Neural cell (in vitro differentiated cells): ENCODE results near the gene ZNF438. TPM values are rescaled to one million over a fixed set of nuclear protein-coding genes. Genes with fewer than 3 reads are reported as not detected.

Experiments
- H2AFZ ChIP-seq: fragments of 200-600, 300-800 bp; sonication (generic), shearing (Covaris generic); 2 replicates; pipeline ENCODE4 v1.6.0; 2014; ENCODE audit warnings: low read depth, mild to moderate bottlenecking, antibody characterized with exemption, low read length, moderate library complexity
- H3F3A ChIP-seq: fragments of 200-600 bp; shearing (Covaris generic); 2 replicates; pipeline ENCODE4 v1.6.1; 2016; ENCODE audit warnings: mild to moderate bottlenecking, moderate library complexity, mixed read lengths, antibody characterized with exemption, low read length; ENCODE audit not compliant: insufficient read depth, poor library complexity, severe bottlenecking
- H3K27ac ChIP-seq: fragments of 200-600, 300-800 bp; sonication (generic), shearing (Covaris generic); 2 replicates; pipeline ENCODE4 v1.5.1; 2014; ENCODE audit warnings: mild to moderate bottlenecking, low read length, moderate library complexity
- H3K27me3 ChIP-seq: fragments of 300-800, 200-600 bp; sonication (generic), shearing (Covaris generic); 2 replicates; pipeline ENCODE4 v1.6.0; 2014; ENCODE audit warnings: mild to moderate bottlenecking, low read depth, low read length, moderate library complexity; ENCODE audit not compliant: insufficient read depth
- H3K36me3 ChIP-seq: fragments of 300-800, 200-600 bp; sonication (generic), shearing (Covaris generic); 2 replicates; pipeline ENCODE4 v1.5.1; 2014; ENCODE audit warnings: mild to moderate bottlenecking, antibody characterized with exemption, low read length, moderate library complexity; ENCODE audit not compliant: insufficient read depth
- H3K4me2 ChIP-seq: fragments of 300-800, 200-600 bp; sonication (generic), shearing (Covaris generic); 2 replicates; pipeline ENCODE4 v1.6.0; 2014; ENCODE audit warnings: mild to moderate bottlenecking, low read length
- H3K4me3 ChIP-seq: fragments of 300-800, 200-600 bp; sonication (generic), shearing (Covaris generic); 2 replicates; pipeline ENCODE4 v1.5.1; 2014; ENCODE audit warnings: mild to moderate bottlenecking, low read length, moderate library complexity
- H3K79me2 ChIP-seq: fragments of 200-600 bp; shearing (Covaris generic); replicated peaks from 2 replicates; pipeline ENCODE4 v1.6.0; 2014; ENCODE audit warnings: mild to moderate bottlenecking, low read length, moderate library complexity; ENCODE audit not compliant: insufficient read depth
- H3K9ac ChIP-seq: fragments of 300-800, 200-600 bp; sonication (generic), shearing (Covaris generic); 2 replicates; pipeline ENCODE4 v1.6.1; 2016; ENCODE audit warnings: mild to moderate bottlenecking, low read length, mixed read lengths
- H3K9me2 ChIP-seq: fragments of 200-600 bp; shearing (Covaris generic); 2 replicates; pipeline ENCODE4 v1.6.1; 2016; ENCODE audit warnings: mild to moderate bottlenecking, low read length, mixed read lengths; ENCODE audit not compliant: insufficient read depth
- H3K9me3 ChIP-seq: fragments of 200-600, 300-800 bp; sonication (generic), shearing (Covaris generic); 2 replicates; pipeline ENCODE4 v1.6.1; 2016; ENCODE audit warnings: mild to moderate bottlenecking, mixed run types, low read length, moderate library complexity, mixed read lengths
- H4K20me1 ChIP-seq: fragments of 200-600 bp; shearing (Covaris generic); 2 replicates; pipeline ENCODE4 v1.6.1; 2016; ENCODE audit warnings: mild to moderate bottlenecking, mixed run types; ENCODE audit not compliant: insufficient read depth
- EP300 ChIP-seq: fragments of 450-650 bp; conservative IDR thresholded peaks from 2 replicates; pipeline ENCODE4 v1.6.1; 2014; ENCODE audit warnings: antibody characterized with exemption, mild to moderate bottlenecking, moderate library complexity; ENCODE audit not compliant: poor library complexity, severe bottlenecking
- EZH2 ChIP-seq: fragments of 200-600, 300-800 bp; shearing (Covaris generic), sonication (generic); IDR thresholded peaks from 2 replicates; pipeline ENCODE4 v1.6.1; 2014; ENCODE audit warnings: antibody characterized with exemption, low read length, borderline replicate concordance, mild to moderate bottlenecking; ENCODE audit not compliant: insufficient read depth, poor library complexity, severe bottlenecking
- MXI1 ChIP-seq: fragments of 450-650 bp; conservative IDR thresholded peaks from 2 replicates; pipeline ENCODE4 v1.6.1; 2014; ENCODE audit warnings: antibody characterized with exemption, mild to moderate bottlenecking; ENCODE audit not compliant: poor library complexity, severe bottlenecking
- POLR2AphosphoS5 ChIP-seq: IDR thresholded peaks from 2 replicates; pipeline ENCODE4 v1.6.1; 2012
- RAD21 ChIP-seq: fragments of 450-650 bp; conservative IDR thresholded peaks from 2 replicates; pipeline ENCODE4 v1.6.1; 2014; ENCODE audit warnings: antibody characterized with exemption, mild to moderate bottlenecking, moderate library complexity
- REST ChIP-seq: IDR thresholded peaks from 2 replicates; pipeline ENCODE4 v1.6.1; 2012; ENCODE audit warnings: borderline replicate concordance
- SMC3 ChIP-seq: fragments of 450-650 bp; conservative IDR thresholded peaks from 2 replicates; pipeline ENCODE4 v1.6.1; 2014; ENCODE audit warnings: antibody characterized with exemption, mild to moderate bottlenecking, moderate library complexity; ENCODE audit not compliant: poor library complexity
- TAF1 ChIP-seq: IDR thresholded peaks from 2 replicates; pipeline ENCODE4 v1.6.1; 2012; ENCODE audit warnings: low read depth
- polyA plus RNA-seq: library from polyadenylated mRNA; depleted of rRNA; stranded (reverse); fragments of >200 nt; gene quantifications from 2 replicates; pipeline ENCODE4 v1.2.3, GENCODE V29; 2014
- TF ChIP-seq, protein P1 (sequence below): fragments of 450-650 bp; IDR thresholded peaks from 2 replicates; pipeline ENCODE4 v1.5.1; 2014; ENCODE audit warnings: antibody characterized with exemption, mild to moderate bottlenecking, moderate library complexity; ENCODE audit not compliant: poor library complexity, severe bottlenecking

ZNF438 gene
- polyA plus RNA-seq, 1 donor from 2014 or later = 0.78 TPM

DNA sequence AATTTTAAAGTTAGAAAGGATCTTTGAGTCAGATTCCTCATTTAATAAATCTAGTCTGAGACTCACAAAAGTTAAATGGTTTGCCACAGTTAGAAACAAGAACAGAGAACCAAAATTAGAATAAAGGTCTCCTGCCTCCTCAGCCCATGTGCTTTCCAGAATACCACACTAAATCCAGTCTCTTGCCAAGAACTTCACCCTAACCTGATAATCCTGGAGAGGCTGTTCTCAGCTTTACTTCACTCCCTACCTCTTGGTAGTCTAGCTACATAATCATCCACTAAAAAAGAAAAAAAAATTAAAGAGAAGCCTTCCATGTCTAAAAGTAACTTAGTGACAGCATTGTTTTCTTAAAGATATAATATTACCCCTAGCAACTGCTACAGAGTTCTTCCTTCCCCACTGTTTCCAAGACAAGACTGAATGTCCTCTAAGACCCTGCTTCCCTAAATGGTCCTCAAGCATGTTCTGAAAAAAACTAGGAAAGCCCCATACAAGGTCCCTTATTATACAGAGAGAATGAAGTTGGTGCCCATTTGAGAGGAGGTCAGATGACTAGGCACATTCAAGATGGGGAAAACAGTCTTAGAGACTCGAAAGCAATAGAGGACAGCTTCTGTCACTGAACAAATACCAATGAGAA is 56.8 kb downstream of the ZNF438 start:
- no peak overlapping the region for H3K9ac ChIP-seq
- H3K27ac ChIP-seq = no peak overlapping the region
- H3K4me2 ChIP-seq = no peak overlapping the region
- no peaks in the 10 kb centered on the region for H4K20me1 ChIP-seq
- no peaks in the 10 kb centered on the region for H3K9me2 ChIP-seq
- no peaks in the 10 kb centered on the region for H3F3A ChIP-seq
- no peak overlapping the region for H2AFZ ChIP-seq
- H3K4me3 ChIP-seq = no peak overlapping the region
- no peaks in the 10 kb centered on the region for H3K27me3 ChIP-seq
- TF ChIP-seq SMC3 = no peak
- H3K36me3 ChIP-seq = no peaks in the 10 kb centered on the region
- no peaks in the 10 kb centered on the region for H3K79me2 ChIP-seq
- H3K9me3 ChIP-seq = no peaks in the 10 kb centered on the region

DNA sequence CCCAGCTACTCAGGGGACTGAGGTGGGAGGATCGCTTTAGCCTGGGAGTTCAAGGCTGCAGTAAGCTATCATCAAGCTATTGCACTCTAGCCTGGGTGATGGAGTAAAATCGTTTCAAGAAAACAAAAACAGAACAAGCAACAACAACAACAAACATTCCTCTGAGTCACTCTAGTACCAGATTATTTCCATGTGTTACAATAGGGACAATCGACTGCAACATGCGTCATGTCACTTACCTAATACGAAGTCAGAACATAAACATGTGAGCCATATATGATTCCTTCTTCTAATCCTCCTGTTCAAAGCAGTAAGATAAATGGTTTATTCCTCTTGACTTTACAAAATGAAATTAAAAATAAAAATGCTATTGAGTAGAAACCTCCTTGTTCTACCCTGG is 57.3 kb downstream of the ZNF438 start:
- Histone ChIP-seq H3K9me3 (no peaks in the 10 kb centered on the region), H3F3A (no peaks in the 10 kb centered on the region), H3K9me2 (no peaks in the 10 kb centered on the region), H3K27me3 (no peaks in the 10 kb centered on the region), H3K4me3 (no peak overlapping the region), H3K79me2 (no peaks in the 10 kb centered on the region), H3K36me3 (no peaks in the 10 kb centered on the region), H2AFZ (no peak overlapping the region), H3K9ac (no peak overlapping the region), H3K4me2 (no peak overlapping the region), H3K27ac (no peak overlapping the region), H4K20me1 (no peaks in the 10 kb centered on the region)
- no peak for TF ChIP-seq RAD21
- no peak for TF ChIP-seq MXI1
- TF ChIP-seq EP300 = no peak
- no peak for TF ChIP-seq REST
- no peak for TF ChIP-seq EZH2
- TF ChIP-seq POLR2AphosphoS5 = no peak
- TF ChIP-seq, protein P1, sequence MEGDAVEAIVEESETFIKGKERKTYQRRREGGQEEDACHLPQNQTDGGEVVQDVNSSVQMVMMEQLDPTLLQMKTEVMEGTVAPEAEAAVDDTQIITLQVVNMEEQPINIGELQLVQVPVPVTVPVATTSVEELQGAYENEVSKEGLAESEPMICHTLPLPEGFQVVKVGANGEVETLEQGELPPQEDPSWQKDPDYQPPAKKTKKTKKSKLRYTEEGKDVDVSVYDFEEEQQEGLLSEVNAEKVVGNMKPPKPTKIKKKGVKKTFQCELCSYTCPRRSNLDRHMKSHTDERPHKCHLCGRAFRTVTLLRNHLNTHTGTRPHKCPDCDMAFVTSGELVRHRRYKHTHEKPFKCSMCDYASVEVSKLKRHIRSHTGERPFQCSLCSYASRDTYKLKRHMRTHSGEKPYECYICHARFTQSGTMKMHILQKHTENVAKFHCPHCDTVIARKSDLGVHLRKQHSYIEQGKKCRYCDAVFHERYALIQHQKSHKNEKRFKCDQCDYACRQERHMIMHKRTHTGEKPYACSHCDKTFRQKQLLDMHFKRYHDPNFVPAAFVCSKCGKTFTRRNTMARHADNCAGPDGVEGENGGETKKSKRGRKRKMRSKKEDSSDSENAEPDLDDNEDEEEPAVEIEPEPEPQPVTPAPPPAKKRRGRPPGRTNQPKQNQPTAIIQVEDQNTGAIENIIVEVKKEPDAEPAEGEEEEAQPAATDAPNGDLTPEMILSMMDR = no peak
- TF ChIP-seq SMC3 = no peak
- no peak for TF ChIP-seq TAF1
